ENCODE results near the gene TTC14.

- TF ChIP-seq POLR2A (IDR thresholded peaks at IDR 0.05; ENCODE audit: low read depth, low read length) (no peak), ZZZ3 (IDR thresholded peaks at IDR 0.05; ENCODE audit: control insufficient read depth, insufficient read length, low read depth) (no peak), CTCF (IDR thresholded peaks at IDR 0.05 in 2 of 3, conservative IDR thresholded peaks at IDR 0.05 in 1 of 3; ENCODE audit: control insufficient read depth in 2 of 3, extremely low read depth in 1 of 3, insufficient read depth in 1 of 3, low read depth in 3 of 3, low read length in 3 of 3) (no peak), RELA (IDR thresholded peaks at IDR 0.05; ENCODE audit: borderline replicate concordance, partially characterized antibody) (no peak), NFYB (IDR thresholded peaks at IDR 0.05; ENCODE audit: insufficient read depth, low read depth, low read length) (no peak), TCF12 (IDR thresholded peaks at IDR 0.05; ENCODE audit: low read depth, low read length) (no peak), SPI1 (IDR thresholded peaks at IDR 0.05; ENCODE audit: borderline replicate concordance, insufficient read depth, low read depth, low read length) (no peak), YY1 (IDR thresholded peaks at IDR 0.05; ENCODE audit: low read depth, low read length) (no peak), FOXM1 (IDR thresholded peaks at IDR 0.05; ENCODE audit: low read depth, low read length) (no peak), SP1 (IDR thresholded peaks at IDR 0.05; ENCODE audit: low read depth, low read length) (no peak), POU2F2 (IDR thresholded peaks at IDR 0.05; ENCODE audit: borderline replicate concordance, low read depth, low read length) (no peak), NBN (IDR thresholded peaks at IDR 0.05) (no peak), ETV6 (conservative IDR thresholded peaks at IDR 0.05 in 1 of 2, IDR thresholded peaks at IDR 0.05 in 1 of 2; ENCODE audit: borderline replicate concordance in 1 of 2, low read depth in 1 of 2) (no peak), BACH1 (IDR thresholded peaks at IDR 0.05; ENCODE audit: borderline replicate concordance) (no peak)
Observed at GRCh38 chr3:180575571-180575970, 26.4 kb upstream of the TTC14 start.
